BE2C (cell line): ENCODE data around the gene ABCD1.
"Not testable (repeated sequence)": the region's sequence is repeated elsewhere in the genome, so short reads cannot be mapped to it uniquely, and the experiment has no call there.

Experiments used
- DNase-seq: peaks from one replicate; pipeline ENCODE4 v3.0.0-alpha.2; 2020
- H3K27me3 ChIP-seq: fragments of 250-450 bp; sonication (Bioruptor Pico); 2 replicates; pipeline ENCODE4 v1.5.1; 2020; ENCODE audit warnings: mild to moderate bottlenecking
- H3K36me3 ChIP-seq: fragments of 250-450 bp; sonication (Bioruptor Pico); 2 replicates; pipeline ENCODE4 v1.5.1; 2020; ENCODE audit warnings: mild to moderate bottlenecking
- H3K4me1 ChIP-seq: fragments of 250-450 bp; sonication (Bioruptor Pico); 2 replicates; pipeline ENCODE4 v1.5.1; 2020
- H3K4me3 ChIP-seq: 2 replicates; pipeline ENCODE4 v1.5.1; 2011; ENCODE audit warnings: low read depth, low read length
- H3K9me3 ChIP-seq: fragments of 250-450 bp; sonication (Bioruptor Pico); 2 replicates; pipeline ENCODE4 v1.5.1; 2020
- CTCF ChIP-seq: IDR thresholded peaks from 2 replicates; pipeline ENCODE4 v1.5.1; 2012; ENCODE audit warnings: mild to moderate bottlenecking, low read depth, low read length

The ABCD1 gene

GRCh38 chrX:153689654-153690465, 34.8 kb upstream of the ABCD1 start:
- peak overlapping the region; percentile 52 for H3K4me3 ChIP-seq

GRCh38 chrX:153690466-153690865, 34.2 kb upstream of the ABCD1 start:
- no peak overlapping the region for H3K4me3 ChIP-seq
- no peak for DNase-seq
- H3K27me3 ChIP-seq = no peaks in the 10 kb centered on the region
- H3K9me3 ChIP-seq = no peaks in the 10 kb centered on the region
- 0 out of 2 replicates have a peak, but pooled peaks cover 4% of the 10 kb centered on the region for H3K36me3 ChIP-seq
- no peaks in the 10 kb centered on the region for H3K4me1 ChIP-seq
- no peak for TF ChIP-seq CTCF

More at GRCh38 chrX:153689654-153690465, 34.8 kb upstream of the ABCD1 start:
- TF ChIP-seq CTCF = peak; percentile 44
- Histone ChIP-seq H3K9me3 (no peaks in the 10 kb centered on the region), H3K36me3 (0 out of 2 replicates have a peak, but pooled peaks cover 4% of the 10 kb centered on the region), H3K27me3 (no peaks in the 10 kb centered on the region), H3K4me1 (no peaks in the 10 kb centered on the region)
- DNase-seq = peak; percentile 64

- not testable (repeated sequence) for H3K4me1 ChIP-seq, H3K9me3 ChIP-seq, H3K4me3 ChIP-seq, H3K27me3 ChIP-seq, DNase-seq, H3K36me3 ChIP-seq
Observed at GRCh38 chrX:153691032-153691827, 33.4 kb upstream of the ABCD1 start.

GRCh38 chrX:153692003-153692402, 32.7 kb upstream of the ABCD1 start:
- TF ChIP-seq CTCF = no peak
- H3K36me3 ChIP-seq = 0 out of 2 replicates have a peak, but pooled peaks cover 4% of the 10 kb centered on the region
- DNase-seq = no peak

GRCh38 chrX:153692611-153693156, 32.0 kb upstream of the ABCD1 start:
- DNase-seq = no peak
- no peak overlapping the region for H3K4me3 ChIP-seq
- 0 out of 2 replicates have a peak, but pooled peaks cover 4% of the 10 kb centered on the region for H3K36me3 ChIP-seq
- H3K27me3 ChIP-seq = no peaks in the 10 kb centered on the region
- no peaks in the 10 kb centered on the region for H3K4me1 ChIP-seq
- H3K9me3 ChIP-seq = no peaks in the 10 kb centered on the region
- no peak for TF ChIP-seq CTCF

More at GRCh38 chrX:153692003-153692402, 32.7 kb upstream of the ABCD1 start:
- Histone ChIP-seq H3K4me1 (no peaks in the 10 kb centered on the region), H3K9me3 (no peaks in the 10 kb centered on the region), H3K4me3 (no peak overlapping the region), H3K27me3 (no peaks in the 10 kb centered on the region)

- Histone ChIP-seq H3K27me3 (no peaks in the 10 kb centered on the region), H3K4me1 (no peaks in the 10 kb centered on the region), H3K9me3 (no peaks in the 10 kb centered on the region), H3K4me3 (no peak overlapping the region), H3K36me3 (0 out of 2 replicates have a peak, but pooled peaks cover 4% of the 10 kb centered on the region)
- DNase-seq = no peak
- no peak for TF ChIP-seq CTCF
Observed at GRCh38 chrX:153693216-153694086, 31.2 kb upstream of the ABCD1 start.

- H3K4me1 ChIP-seq, H3K4me3 ChIP-seq, H3K36me3 ChIP-seq, H3K9me3 ChIP-seq, H3K27me3 ChIP-seq, DNase-seq: not testable (repeated sequence)
Observed at GRCh38 chrX:153694256-153694655, 30.4 kb upstream of the ABCD1 start.
